PC-3 (cell line): ENCODE data around the gene DHH. TPM values are rescaled to one million over a fixed set of nuclear protein-coding genes. Genes with fewer than 3 reads are reported as not detected.
A peak's percentile ranks its signal among the peaks of the same experiment; 100 is the strongest.

Experiments
- ATAC-seq: fragments of 200-7000 bp; cut with Tn5 transposase; 2 replicates; pipeline ENCODE4 v1.9.1; 2020; ENCODE audit warnings: mild to moderate bottlenecking, moderate library complexity
- BruUV-seq: library from RNA; stranded (reverse); fragments of 400-500 nt; replicated peaks from 2 replicates; lab custom pipeline; 2021; lab: Mats Ljungman, UMichigan
- CTCF ChIA-PET: fragments of 300-600 bp; sonication (Branson Sonifier 250); formaldehyde crosslinking; loops from one replicate; lab custom pipeline; 2022; ENCODE audit warnings: antibody characterized with exemption; lab: Charles Lee
- POLR2A ChIA-PET: fragments of 300-600 bp; sonication (Branson Sonifier 250); formaldehyde crosslinking; loops from one replicate; lab custom pipeline; 2022; ENCODE audit warnings: antibody characterized with exemption; ENCODE audit not compliant: unreplicated experiment; lab: Charles Lee
- DNase-seq: peaks from one replicate; pipeline ENCODE4 v3.0.0-alpha.2; 2015
- H2AFZ ChIP-seq: fragments of 300-600 bp; sonication (generic); 2 replicates; pipeline ENCODE4 v1.6.0; 2016; ENCODE audit warnings: antibody characterized with exemption, low read length
- H3F3A ChIP-seq: fragments of 300-600 bp; sonication (generic); one replicate; pipeline ENCODE4 v1.6.0; 2017; ENCODE audit warnings: antibody characterized with exemption, low read length, control low read depth, mild to moderate bottlenecking; ENCODE audit not compliant: unreplicated experiment
- H3K27ac ChIP-seq: fragments of 300-600 bp; sonication (generic); 2 replicates; pipeline ENCODE4 v1.5.1; 2016; ENCODE audit warnings: mild to moderate bottlenecking, low read length
- H3K27me3 ChIP-seq: fragments of 300-600 bp; sonication (generic); 2 replicates; pipeline ENCODE4 v1.6.1; 2016; ENCODE audit warnings: low read length, mixed read lengths
- H3K36me3 ChIP-seq: fragments of 300-600 bp; sonication (generic); 2 replicates; pipeline ENCODE4 v1.6.1; 2016; ENCODE audit warnings: low read depth, mixed run types, low read length, mixed read lengths
- H3K4me1 ChIP-seq: fragments of 300-600 bp; sonication (generic); 2 replicates; pipeline ENCODE4 v1.5.1; 2016; ENCODE audit warnings: low read length; ENCODE audit not compliant: insufficient read depth
- H3K4me2 ChIP-seq: fragments of 300-600 bp; sonication (generic); 2 replicates; pipeline ENCODE4 v1.6.0; 2016; ENCODE audit warnings: low read length
- H3K4me3 ChIP-seq: fragments of 300-600 bp; sonication (generic); 2 replicates; pipeline ENCODE4 v1.5.1; 2016; ENCODE audit warnings: mild to moderate bottlenecking, low read length, mixed read lengths
- H3K79me2 ChIP-seq: fragments of 300-600 bp; sonication (generic); 2 replicates; pipeline ENCODE4 v1.6.1; 2017; ENCODE audit warnings: low read length, mixed read lengths
- H3K9ac ChIP-seq: fragments of 300-600 bp; sonication (generic); 2 replicates; pipeline ENCODE4 v1.6.0; 2016; ENCODE audit warnings: mild to moderate bottlenecking, low read length
- H3K9me2 ChIP-seq: fragments of 300-600 bp; sonication (generic); replicated peaks from 2 replicates; pipeline ENCODE4 v1.6.1; 2016; ENCODE audit warnings: mixed run types, low read length, mixed read lengths
- H3K9me3 ChIP-seq: fragments of 300-600 bp; sonication (generic); 2 replicates; pipeline ENCODE4 v1.6.1; 2016; ENCODE audit warnings: low read length, mixed read lengths
- H4K20me1 ChIP-seq: fragments of 300-600 bp; sonication (generic); 2 replicates; pipeline ENCODE4 v1.6.1; 2016; ENCODE audit warnings: low read length, mixed read lengths
- EZH2 ChIP-seq: fragments of 300-600 bp; sonication (generic); IDR thresholded peaks from one replicate; pipeline ENCODE4 v1.6.1; 2017; ENCODE audit warnings: antibody characterized with exemption, mild to moderate bottlenecking, low read length; ENCODE audit not compliant: unreplicated experiment
- EZH2phosphoT487 ChIP-seq: fragments of 300-600 bp; sonication (generic); IDR thresholded peaks from 2 replicates; pipeline ENCODE4 v1.6.1; 2018; ENCODE audit warnings: mild to moderate bottlenecking, antibody characterized with exemption, low read length, borderline replicate concordance
- intact Hi-C: fragments of 100-400 bp; cut with micrococcal nuclease; formaldehyde crosslinking; loops from 2 replicates; pipeline ENCODE4 v1.9.0; 2023
- total RNA-seq: library from RNA; depleted of rRNA; stranded (reverse); fragments of >200 nt; gene quantifications from 2 replicates; pipeline ENCODE4 v1.2.3, GENCODE V29; 2014
- TF ChIP-seq, protein P1 (sequence below): fragments of 300-600 bp; sonication (generic); conservative IDR thresholded peaks from 2 replicates; pipeline ENCODE4 v1.5.1; 2017; ENCODE audit warnings: antibody characterized with exemption, low read depth, mild to moderate bottlenecking, low read length

DHH gene
- total RNA-seq, 1 experiment from 2014 or later = 0.04 TPM

DNA sequence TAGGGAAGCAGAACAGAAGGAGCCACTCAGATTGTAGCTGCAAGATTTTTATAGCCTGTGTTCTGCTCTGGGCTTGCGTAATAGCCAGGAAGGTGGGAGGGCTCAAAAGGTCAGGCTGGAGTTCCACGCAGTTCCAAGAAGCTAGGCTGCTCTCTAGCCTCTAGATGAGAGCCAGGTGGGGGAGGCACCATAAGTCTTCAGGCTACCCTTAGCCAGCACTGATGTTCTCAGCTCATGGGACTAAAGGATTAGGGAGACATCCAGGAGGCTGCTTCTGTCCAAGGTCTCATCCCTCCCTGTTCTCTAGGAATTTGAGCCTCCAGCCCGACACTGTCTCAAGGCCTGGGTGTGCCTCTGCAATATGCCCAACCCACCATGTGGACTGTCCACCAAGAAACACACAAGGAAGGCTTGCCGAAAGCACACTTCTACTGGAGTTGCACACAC lies 14.4 kb upstream of the DHH start:
- Histone ChIP-seq H3F3A (no peaks in the 10 kb centered on the region), H3K9me3 (no peaks in the 10 kb centered on the region), H3K27ac (no peak overlapping the region), H3K36me3 (no peaks in the 10 kb centered on the region), H4K20me1 (no peaks in the 10 kb centered on the region), H3K27me3 (no peaks in the 10 kb centered on the region), H3K9ac (no peak overlapping the region), H2AFZ (no peak overlapping the region), H3K4me2 (peak overlapping the region; percentile 94), H3K79me2 (peaks cover 34% of the 10 kb centered on the region), H3K4me1 (peaks cover 30% of the 10 kb centered on the region), H3K4me3 (peak overlapping the region; percentile 94; the same call in 1 of the 2 replicates), H3K9me2 (no peaks in the 10 kb centered on the region)
- intact Hi-C loops = loop anchor here (2.0 kb wide), 1 partner anchor 14 kb away; the partner anchor contains the start of gene DHH
- TF ChIP-seq, protein P1, sequence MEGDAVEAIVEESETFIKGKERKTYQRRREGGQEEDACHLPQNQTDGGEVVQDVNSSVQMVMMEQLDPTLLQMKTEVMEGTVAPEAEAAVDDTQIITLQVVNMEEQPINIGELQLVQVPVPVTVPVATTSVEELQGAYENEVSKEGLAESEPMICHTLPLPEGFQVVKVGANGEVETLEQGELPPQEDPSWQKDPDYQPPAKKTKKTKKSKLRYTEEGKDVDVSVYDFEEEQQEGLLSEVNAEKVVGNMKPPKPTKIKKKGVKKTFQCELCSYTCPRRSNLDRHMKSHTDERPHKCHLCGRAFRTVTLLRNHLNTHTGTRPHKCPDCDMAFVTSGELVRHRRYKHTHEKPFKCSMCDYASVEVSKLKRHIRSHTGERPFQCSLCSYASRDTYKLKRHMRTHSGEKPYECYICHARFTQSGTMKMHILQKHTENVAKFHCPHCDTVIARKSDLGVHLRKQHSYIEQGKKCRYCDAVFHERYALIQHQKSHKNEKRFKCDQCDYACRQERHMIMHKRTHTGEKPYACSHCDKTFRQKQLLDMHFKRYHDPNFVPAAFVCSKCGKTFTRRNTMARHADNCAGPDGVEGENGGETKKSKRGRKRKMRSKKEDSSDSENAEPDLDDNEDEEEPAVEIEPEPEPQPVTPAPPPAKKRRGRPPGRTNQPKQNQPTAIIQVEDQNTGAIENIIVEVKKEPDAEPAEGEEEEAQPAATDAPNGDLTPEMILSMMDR = no peak
- no peak for TF ChIP-seq EZH2
- no peak for TF ChIP-seq EZH2phosphoT487
- ChIA-PET POLR2A (interaction anchor here (1.2 kb wide), 1 partner anchor 39 kb away, joined by 7 read pairs; the partner anchor contains the start of gene RHEBL1), CTCF (no interaction called here)
- DNase-seq (no peak), ATAC-seq (no peak)
- BruUV-seq = no TSS peak

DNA sequence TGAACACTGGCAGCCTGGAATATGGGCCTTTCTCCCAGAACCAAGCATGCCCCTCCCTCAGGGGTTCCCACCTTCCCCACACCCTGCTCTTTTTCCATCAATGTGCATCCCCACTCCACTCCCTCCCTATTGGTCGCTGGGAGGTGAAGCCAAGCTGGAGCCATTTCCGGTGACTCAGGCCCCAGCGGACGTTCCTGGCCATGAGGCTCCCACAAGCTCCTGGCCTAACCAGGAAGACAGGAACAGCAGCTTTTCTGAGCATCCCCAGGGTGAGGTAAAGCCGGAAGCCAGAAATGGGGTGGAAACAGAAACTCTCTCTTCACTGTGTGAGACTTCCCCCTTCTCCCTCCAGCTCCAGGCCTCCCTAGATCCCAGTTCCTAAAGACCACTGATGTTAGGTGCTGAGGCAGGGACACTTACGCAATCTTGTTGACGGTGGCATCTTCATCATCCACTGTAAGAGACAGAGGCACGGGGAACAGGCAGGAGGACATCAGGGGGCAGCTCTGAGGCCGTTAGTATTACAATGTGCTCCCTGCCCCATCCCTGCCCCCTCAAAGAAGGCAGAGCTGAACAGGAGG lies 11.0 kb upstream of the DHH start:
- BruUV-seq = no TSS peak
- intact Hi-C loops = no loop called here
- Histone ChIP-seq H3K4me3 (no peak overlapping the region), H3K27ac (peak overlapping the region; percentile 65), H3K9me2 (no peaks in the 10 kb centered on the region), H3K4me2 (peak overlapping the region; percentile 47), H4K20me1 (no peaks in the 10 kb centered on the region), H3K9me3 (no peaks in the 10 kb centered on the region), H2AFZ (peak overlapping the region; percentile 33; the same call in 1 of the 2 replicates), H3K36me3 (no peaks in the 10 kb centered on the region; the same call in 1 of the 2 replicates), H3K79me2 (peaks cover 34% of the 10 kb centered on the region), H3K9ac (peak overlapping the region; percentile 18; the same call in 1 of the 2 replicates), H3K4me1 (peaks cover 26% of the 10 kb centered on the region), H3K27me3 (no peaks in the 10 kb centered on the region), H3F3A (no peaks in the 10 kb centered on the region)
- DNase-seq (peak; percentile 91), ATAC-seq (peak; percentile 57)
- ChIA-PET POLR2A (no interaction called here), CTCF (interaction anchor here (0.8 to 0.9 kb wide), 2 partner anchors 13 to 42 kb away, joined by 3 to 4 read pairs; no protein-coding TSS in a partner anchor)
- TF ChIP-seq, protein P1 = no peak
- no peak for TF ChIP-seq EZH2
- TF ChIP-seq EZH2phosphoT487 = no peak

DNA sequence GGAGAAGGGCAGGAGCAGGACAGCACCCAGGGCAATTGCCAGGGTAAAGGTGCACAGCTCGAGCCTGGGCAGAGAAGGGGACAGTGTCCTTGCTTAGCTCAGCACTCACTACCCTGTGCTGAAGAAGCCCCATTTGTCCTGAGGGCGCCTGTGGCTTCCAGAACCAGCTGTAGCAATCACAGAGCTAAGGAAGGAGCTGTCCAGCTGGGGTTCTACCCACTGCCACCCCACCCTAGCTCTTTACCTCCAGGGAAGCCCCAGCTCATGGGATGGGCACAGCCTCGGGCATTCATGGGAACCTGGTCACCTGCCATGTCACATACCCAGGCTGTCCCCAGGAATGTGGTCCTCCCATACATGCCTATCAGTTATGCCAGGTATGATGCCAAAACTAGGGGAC lies 10.2 kb upstream of the DHH start:
- Histone ChIP-seq H3K27ac (no peak overlapping the region), H3K9me3 (no peaks in the 10 kb centered on the region), H3K79me2 (peaks cover 29% of the 10 kb centered on the region), H3K4me2 (no peak overlapping the region), H3K36me3 (peaks cover 2% of the 10 kb centered on the region; the same call in 1 of the 2 replicates), H3F3A (no peaks in the 10 kb centered on the region), H3K9me2 (no peaks in the 10 kb centered on the region), H4K20me1 (no peaks in the 10 kb centered on the region), H2AFZ (no peak overlapping the region), H3K27me3 (no peaks in the 10 kb centered on the region), H3K4me3 (no peak overlapping the region), H3K4me1 (peaks cover 26% of the 10 kb centered on the region), H3K9ac (no peak overlapping the region)
- intact Hi-C loops = no loop called here
- POLR2A ChIA-PET = no interaction called here
- no TSS peak for BruUV-seq
- CTCF ChIA-PET = interaction anchor here (0.9 kb wide), 1 partner anchor 12 kb away, joined by 4 read pairs; no protein-coding TSS in a partner anchor
- TF ChIP-seq EZH2 = no peak
- TF ChIP-seq, protein P1 = no peak
- TF ChIP-seq EZH2phosphoT487 = no peak
- ATAC-seq (no peak), DNase-seq (no peak)
